H1 (cell line): ENCODE measurements around the gene ZMYM4. TPM values are rescaled to one million over a fixed set of nuclear protein-coding genes. Genes with fewer than 3 reads are reported as not detected.

Experiments used
- CTCF ChIA-PET: fragments of 300-600 bp; sonication (Branson Sonifier 250); formaldehyde crosslinking; loops from one replicate; lab custom pipeline; 2021; ENCODE audit not compliant: partially characterized antibody; lab: Charles Lee
- POLR2A ChIA-PET: fragments of 300-600 bp; sonication (Branson Sonifier 250); formaldehyde crosslinking; loops from one replicate; lab custom pipeline; 2021; ENCODE audit warnings: inconsistent platforms; ENCODE audit not compliant: partially characterized antibody; lab: Charles Lee
- DNase-seq, 2 experiments: peaks; one replicate each; pipeline versions ENCODE4 v3.0.0 to v3.0.0-alpha.2; 2010 to 2022; ENCODE audit warnings: low spot score in 2 of 2, low read depth in 1 of 2, mixed read lengths in 1 of 2
- FAIRE-seq: peaks from 2 replicates; lab custom pipeline; 2011; peaks lifted over from hg19 to GRCh38; lab: Jason Lieb, UNC
- H2AFZ ChIP-seq: 2 replicates; pipeline ENCODE4 v1.8.1; 2012; ENCODE audit warnings: low read length, inconsistent platforms
- H2AK5ac ChIP-seq: 2 replicates; pipeline ENCODE4 v1.6.1; 2013; ENCODE audit warnings: low read depth, low read length
- H2BK120ac ChIP-seq: replicated peaks from 2 replicates; pipeline ENCODE3; 2013; ENCODE audit warnings: low read depth, low read length, inconsistent platforms
- H2BK12ac ChIP-seq: 2 replicates; pipeline ENCODE4 v1.6.1; 2013; ENCODE audit warnings: low read depth, low read length
- H2BK15ac ChIP-seq: 2 replicates; pipeline ENCODE4 v1.6.1; 2013; ENCODE audit warnings: low read length
- H2BK20ac ChIP-seq: 2 replicates; pipeline ENCODE4 v1.6.1; 2013; ENCODE audit warnings: low read length
- H2BK5ac ChIP-seq: 2 replicates; pipeline ENCODE4 v1.6.1; 2013; ENCODE audit warnings: low read depth, low read length
- H3K14ac ChIP-seq: 2 replicates; pipeline ENCODE4 v1.6.1; 2013; ENCODE audit warnings: inconsistent platforms; ENCODE audit not compliant: insufficient read length
- H3K18ac ChIP-seq: 2 replicates; pipeline ENCODE4 v1.6.1; 2013; ENCODE audit warnings: low read length; ENCODE audit errors: extremely low read depth
- H3K23ac ChIP-seq: 2 replicates; pipeline ENCODE4 v1.6.1; 2013; ENCODE audit warnings: inconsistent platforms; ENCODE audit not compliant: insufficient read length
- H3K23me2 ChIP-seq: 2 replicates; pipeline ENCODE4 v1.6.1; 2013; ENCODE audit warnings: low read depth, low read length
- H3K27ac ChIP-seq: 2 replicates; pipeline ENCODE4 v1.6.1; 2011; ENCODE audit warnings: low read depth, low read length, inconsistent platforms
- H3K27me3 ChIP-seq, 4 experiments: replicated peaks in 1 of 4; 1 replicate in 1 of 4; 2 replicates in 3 of 4; pipeline versions ENCODE4 v1.6.1 to v1.8.1; 2011 to 2013; ENCODE audit warnings: low read length in 3 of 4, mild to moderate bottlenecking in 3 of 4, inconsistent platforms in 2 of 4, mixed read lengths in 2 of 4, moderate library complexity in 1 of 4; ENCODE audit not compliant: control insufficient read depth in 3 of 4, insufficient read depth in 3 of 4; ENCODE audit errors: extremely low read depth in 1 of 4
- H3K36me3 ChIP-seq, 4 experiments: 2 replicates each; pipeline versions ENCODE4 v1.6.1 to v1.8.1; 2011 to 2013; ENCODE audit warnings: mild to moderate bottlenecking in 4 of 4, low read length in 3 of 4, moderate library complexity in 2 of 4, control low read depth in 1 of 4, inconsistent platforms in 1 of 4; ENCODE audit not compliant: insufficient read depth in 4 of 4, control insufficient read depth in 2 of 4
- H3K4ac ChIP-seq: replicated peaks from 2 replicates; pipeline ENCODE3; 2013; ENCODE audit warnings: low read length, low read depth, mixed read lengths, inconsistent platforms; ENCODE audit not compliant: insufficient read length
- H3K4me1 ChIP-seq, 4 experiments: replicated peaks in 1 of 4; 1 replicate in 1 of 4; 2 replicates in 3 of 4; pipeline versions ENCODE4 v1.6.1 to v1.8.1; 2011 to 2013; ENCODE audit warnings: low read length in 3 of 4, inconsistent platforms in 2 of 4, mixed read lengths in 1 of 4; ENCODE audit not compliant: insufficient read depth in 4 of 4, control insufficient read depth in 3 of 4
- H3K4me2 ChIP-seq, 2 experiments: 2 replicates each; pipeline versions ENCODE4 v1.6.1 to v1.8.1; 2011 to 2013; ENCODE audit warnings: low read depth in 2 of 2, low read length in 2 of 2, control low read depth in 1 of 2, inconsistent platforms in 1 of 2, mild to moderate bottlenecking in 1 of 2; ENCODE audit not compliant: insufficient read depth in 1 of 2
- H3K4me3 ChIP-seq, 4 experiments: fragments of 200-600, 300-600 bp in 1 of 4; sonication (generic), shearing (Covaris generic), sonication (Bioruptor Twin) in 1 of 4; 2 replicates each; pipeline versions ENCODE4 v1.5.1 to v1.8.1; 2011 to 2016; ENCODE audit warnings: low read length in 4 of 4, low read depth in 3 of 4, control low read depth in 2 of 4, inconsistent platforms in 2 of 4, mild to moderate bottlenecking in 2 of 4, mixed read lengths in 1 of 4, moderate library complexity in 1 of 4; ENCODE audit not compliant: insufficient read depth in 2 of 4; ENCODE audit errors: extremely low read depth in 1 of 4
- H3K56ac ChIP-seq: replicated peaks from 2 replicates; pipeline ENCODE3; 2013; ENCODE audit warnings: low read depth, mild to moderate bottlenecking, mixed read lengths, low read length, inconsistent platforms; ENCODE audit not compliant: insufficient read length
- H3K79me1 ChIP-seq: 2 replicates; pipeline ENCODE4 v1.6.1; 2013; ENCODE audit warnings: low read depth, low read length, control low read depth
- H3K79me2 ChIP-seq, 2 experiments: 2 replicates each; pipeline versions ENCODE4 v1.6.1 to v1.8.1; 2012 to 2013; ENCODE audit warnings: low read length in 2 of 2, mild to moderate bottlenecking in 2 of 2, inconsistent platforms in 1 of 2; ENCODE audit not compliant: insufficient read depth in 2 of 2, control insufficient read depth in 1 of 2
- H3K9ac ChIP-seq, 4 experiments: replicated peaks in 1 of 4; 1 replicate in 1 of 4; 2 replicates in 3 of 4; pipeline versions ENCODE4 v1.6.1 to v1.8.1; 2011 to 2013; ENCODE audit warnings: low read depth in 3 of 4, low read length in 3 of 4, control low read depth in 2 of 4, mild to moderate bottlenecking in 2 of 4, moderate library complexity in 2 of 4, inconsistent platforms in 1 of 4; ENCODE audit errors: extremely low read depth in 1 of 4
- H3K9me3 ChIP-seq, 2 experiments: 2 replicates each; pipeline versions ENCODE4 v1.6.1 to v1.8.1; 2012 to 2013; ENCODE audit warnings: mild to moderate bottlenecking in 2 of 2, moderate library complexity in 2 of 2, control low read depth in 1 of 2, inconsistent platforms in 1 of 2, low read depth in 1 of 2, low read length in 1 of 2, mixed read lengths in 1 of 2; ENCODE audit not compliant: insufficient read depth in 2 of 2
- H4K20me1 ChIP-seq, 2 experiments: replicated peaks in 1 of 2; 2 replicates each; pipeline versions ENCODE3 to v1.8.1; 2011 to 2013; ENCODE audit warnings: inconsistent platforms in 2 of 2, low read length in 2 of 2, mild to moderate bottlenecking in 1 of 2; ENCODE audit not compliant: insufficient read depth in 2 of 2, control insufficient read depth in 1 of 2
- H4K5ac ChIP-seq: 2 replicates; pipeline ENCODE4 v1.6.1; 2013; ENCODE audit warnings: low read length, low read depth, mixed read lengths, inconsistent platforms; ENCODE audit not compliant: insufficient read length
- H4K8ac ChIP-seq: 2 replicates; pipeline ENCODE4 v1.8.0; 2013; ENCODE audit warnings: mild to moderate bottlenecking, moderate library complexity, low read length, inconsistent platforms; ENCODE audit not compliant: insufficient read depth; ENCODE audit errors: extremely low read depth
- H4K91ac ChIP-seq: replicated peaks from 2 replicates; pipeline ENCODE3; 2013; ENCODE audit warnings: low read length, mixed read lengths, inconsistent platforms; ENCODE audit not compliant: insufficient read length
- BRCA1 ChIP-seq: IDR thresholded peaks from 2 replicates; pipeline ENCODE4 v1.6.1; 2012; ENCODE audit warnings: low read depth, low read length, improper control_type of control experiment
- CEBPB ChIP-seq: IDR thresholded peaks from 2 replicates; pipeline ENCODE4 v1.6.1; 2012; ENCODE audit warnings: low read depth, low read length
- FOSL1 ChIP-seq: IDR thresholded peaks from 2 replicates; pipeline ENCODE4 v1.6.1; 2011; ENCODE audit warnings: mild to moderate bottlenecking, low read depth, low read length, moderate library complexity; ENCODE audit not compliant: insufficient read depth
- HDAC2 ChIP-seq, 2 experiments: fragments of 300-600 bp in 1 of 2; sonication (generic) in 1 of 2; IDR thresholded peaks; 2 replicates each; pipeline ENCODE4 v1.6.1; 2011 to 2012; ENCODE audit warnings: low read depth in 2 of 2, low read length in 2 of 2, mild to moderate bottlenecking in 2 of 2, moderate library complexity in 2 of 2, borderline replicate concordance in 1 of 2, inconsistent platforms in 1 of 2
- JUN ChIP-seq: IDR thresholded peaks from 2 replicates; pipeline ENCODE4 v1.6.1; 2011; ENCODE audit warnings: low read depth, mild to moderate bottlenecking, improper control_type of control experiment, low read length
- JUND ChIP-seq: IDR thresholded peaks from 2 replicates; pipeline ENCODE4 v1.6.1; 2011; ENCODE audit warnings: mild to moderate bottlenecking, improper control_type of control experiment, low read length
- MAFK ChIP-seq: IDR thresholded peaks from 2 replicates; pipeline ENCODE4 v1.6.1; 2012; ENCODE audit warnings: low read depth, mild to moderate bottlenecking, improper control_type of control experiment, low read length
- RAD21 ChIP-seq, 2 experiments: IDR thresholded peaks in 1 of 2; conservative IDR thresholded peaks in 1 of 2; 2 replicates each; pipeline ENCODE4 v1.6.1; 2011; ENCODE audit warnings: low read depth in 2 of 2, low read length in 2 of 2, improper control_type of control experiment in 1 of 2, inconsistent platforms in 1 of 2, mild to moderate bottlenecking in 1 of 2, moderate library complexity in 1 of 2
- RFX5 ChIP-seq: IDR thresholded peaks from 2 replicates; pipeline ENCODE4 v1.6.1; 2011; ENCODE audit warnings: low read depth, low read length, improper control_type of control experiment, borderline replicate concordance
- SAP30 ChIP-seq: fragments of 300-600 bp; sonication (generic); IDR thresholded peaks from 2 replicates; pipeline ENCODE4 v1.7.1; 2012; ENCODE audit warnings: low read length, moderate library complexity, mild to moderate bottlenecking, inconsistent platforms; ENCODE audit not compliant: insufficient read depth, insufficient replicate concordance
- SUZ12 ChIP-seq: fragments of 200-600 bp; sonication (generic); IDR thresholded peaks from 2 replicates; pipeline ENCODE4 v1.6.1; 2012; ENCODE audit warnings: mild to moderate bottlenecking, inconsistent platforms, low read length, moderate library complexity, mixed read lengths
- TAF1 ChIP-seq: IDR thresholded peaks from 2 replicates; pipeline ENCODE4 v1.6.1; 2011; ENCODE audit warnings: mild to moderate bottlenecking, low read depth, low read length
- TBP ChIP-seq: IDR thresholded peaks from 2 replicates; pipeline ENCODE4 v1.6.1; 2011; ENCODE audit warnings: low read depth, low read length, improper control_type of control experiment
- TEAD4 ChIP-seq: IDR thresholded peaks from 2 replicates; pipeline ENCODE4 v1.6.1; 2012; ENCODE audit warnings: low read depth, low read length, inconsistent platforms, mixed read lengths
- WGBS, 2 experiments: shearing (Covaris generic) in 1 of 2; methylation state at CpG; one replicate each; pipeline versions ENCODE4 v1.1.6 to v1.1.7; 2013 to 2015; ENCODE audit warnings: low lambda C conversion rate in 2 of 2, mixed read lengths in 2 of 2, inconsistent platforms in 1 of 2, low coverage in 1 of 2, missing lambda C conversion rate in 1 of 2; ENCODE audit not compliant: insufficient replicate concordance in 2 of 2, insufficient coverage in 1 of 2, insufficient read length in 1 of 2; ENCODE audit errors: extremely low coverage in 1 of 2, missing lambda C conversion rate in 1 of 2; 5-methylcytosine and 5-hydroxymethylcytosine counted together
- polyA plus RNA-seq, 7 experiments: library from polyadenylated mRNA; depleted of rRNA in 3 of 7; stranded (reverse) in 5 of 7; unstranded in 2 of 7; fragments of >200 nt in 5 of 7; fragments of 200-250 nt in 2 of 7; gene quantifications; 1 replicate in 5 of 7; 2 replicates in 1 of 7; 4 replicates in 1 of 7; pipeline versions ENCODE4 v1.2.1 to v1.2.3, GENCODE V29; 2011 to 2013; ENCODE audit warnings: missing spikeins in 2 of 7, mixed read lengths in 2 of 7
- total RNA-seq: library from RNA; stranded (reverse); fragmentation: NEBNext Ultra II Directional; extraction: Animal tissue kit (Norgen Biotek cat#: 25700); gene quantifications from 2 replicates; pipeline ENCODE4 v1.2.1, GENCODE V29; 2021

The ZMYM4 gene
- total and polyA plus RNA-seq, 2 of the 8 experiments (the other 6 are each of a cell fraction or from before 2014, with no cell fraction given), result 16.7 to 81.3 TPM

GRCh38 chr1:35326246-35326866, 57.8 kb downstream of the ZMYM4 start:
- Histone ChIP-seq H3K23ac (no peak overlapping the region), H3K18ac (no peak overlapping the region), H3K4ac (no peak overlapping the region), H3K4me3 (no peak overlapping the region), H3K79me2 (peaks cover 0 to 31% of the 10 kb centered on the region in 2 experiments; a peak in 2 of 4 replicates), H3K79me1 (no peaks in the 10 kb centered on the region; the same call in 1 of the 2 replicates), H2BK15ac (no peak overlapping the region), H2BK12ac (no peak overlapping the region), H2BK120ac (no peak overlapping the region), H4K8ac (no peak overlapping the region), H2AFZ (no peak overlapping the region), H2AK5ac (no peak overlapping the region), H2BK5ac (no peak overlapping the region), H3K36me3 (peaks cover 0 to 9% (median 3%) of the 10 kb centered on the region in 4 experiments; a peak in 1 of 8 replicates), H3K4me2 (no peak overlapping the region), H3K14ac (no peak overlapping the region), H3K9ac (no peak overlapping the region), H3K27ac (no peak overlapping the region), H3K23me2 (no peaks in the 10 kb centered on the region), H4K20me1 (peaks cover 1 to 4% of the 10 kb centered on the region in 2 experiments), H4K5ac (no peak overlapping the region), H2BK20ac (no peak overlapping the region), H3K27me3 (no peaks in the 10 kb centered on the region), H3K9me3 (no peaks in the 10 kb centered on the region), H3K4me1 (no peaks in the 10 kb centered on the region), H4K91ac (no peak overlapping the region), H3K56ac (no peak overlapping the region)
- CTCF ChIA-PET, result no interaction called here
- FAIRE-seq (no peak), DNase-seq (no peak)
- POLR2A ChIA-PET, result no interaction called here
- WGBS, 2 experiments, result 91% methylated on average over 3 of the region's 3 CpGs; no CpG with 5 or more reads in 1 of the 2 experiments
- no peak for TF ChIP-seq MAFK
- TF ChIP-seq JUN, result no peak
- no peak for TF ChIP-seq HDAC2 (IDR thresholded peaks at IDR 0.05; ENCODE audit: borderline replicate concordance in 1 of 2, low read depth in 2 of 2, low read length in 2 of 2)
- no peak for TF ChIP-seq SAP30
- TF ChIP-seq RAD21 (IDR thresholded peaks at IDR 0.05 in 1 of 2, conservative IDR thresholded peaks at IDR 0.05 in 1 of 2; ENCODE audit: low read depth in 2 of 2, low read length in 2 of 2), result no peak
- no peak for TF ChIP-seq CEBPB
- TF ChIP-seq FOSL1, result no peak
- no peak for TF ChIP-seq SUZ12
- no peak for TF ChIP-seq JUND
- no peak for TF ChIP-seq TBP
- TF ChIP-seq TEAD4, result no peak
- TF ChIP-seq RFX5, result no peak
- no peak for TF ChIP-seq TAF1
- no peak for TF ChIP-seq BRCA1
